ENCODE data around the gene TMPRSS13.

The TMPRSS13 gene

DNA sequence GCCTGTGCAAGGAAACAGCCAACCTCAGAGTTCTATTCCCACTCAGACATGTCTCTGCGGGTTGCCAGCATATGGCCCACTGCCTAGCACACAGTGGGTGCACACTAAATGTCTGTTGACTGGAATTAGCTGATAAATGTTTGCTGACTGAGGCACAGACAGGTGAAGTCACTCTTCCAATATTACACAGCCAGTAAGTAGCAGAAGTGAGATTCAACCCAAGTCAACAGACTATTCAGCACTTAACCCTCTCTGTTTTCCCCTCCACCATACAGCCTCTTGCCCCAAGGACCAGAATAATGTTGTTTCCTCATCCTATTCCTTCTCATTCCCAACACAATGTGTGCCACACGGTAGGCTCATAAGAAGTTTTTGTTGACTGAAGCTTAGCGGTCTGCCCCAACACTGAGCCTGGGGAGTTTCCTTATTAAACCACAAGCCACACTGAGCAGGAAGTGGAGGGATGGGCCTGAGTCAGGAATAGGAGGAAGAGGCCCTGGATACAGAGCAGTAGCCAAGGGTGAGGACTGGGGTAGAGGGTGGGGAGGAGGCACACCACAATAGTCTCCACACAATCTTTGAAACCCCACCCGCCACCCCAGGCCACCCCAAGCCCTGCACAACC is 41.3 kb upstream of the TMPRSS13 start:
- H3K9me3 ChIP-seq (ENCODE audit: control insufficient read depth, insufficient read depth, low read depth, low read length): no peaks in the 10 kb centered on the region
- CTCF ChIA-PET: interaction anchor here (0.7 kb wide), 1 partner anchor 24 kb away, joined by 3 read pairs; no protein-coding TSS in a partner anchor
- POLR2A ChIA-PET: no interaction called here
- H3K4me3 ChIP-seq (ENCODE audit: low read depth, low read length): no peak overlapping the region
- no peak overlapping the region for H3K27ac ChIP-seq (ENCODE audit: extremely low read depth, low read depth, low read length)
- TF ChIP-seq, protein P1, sequence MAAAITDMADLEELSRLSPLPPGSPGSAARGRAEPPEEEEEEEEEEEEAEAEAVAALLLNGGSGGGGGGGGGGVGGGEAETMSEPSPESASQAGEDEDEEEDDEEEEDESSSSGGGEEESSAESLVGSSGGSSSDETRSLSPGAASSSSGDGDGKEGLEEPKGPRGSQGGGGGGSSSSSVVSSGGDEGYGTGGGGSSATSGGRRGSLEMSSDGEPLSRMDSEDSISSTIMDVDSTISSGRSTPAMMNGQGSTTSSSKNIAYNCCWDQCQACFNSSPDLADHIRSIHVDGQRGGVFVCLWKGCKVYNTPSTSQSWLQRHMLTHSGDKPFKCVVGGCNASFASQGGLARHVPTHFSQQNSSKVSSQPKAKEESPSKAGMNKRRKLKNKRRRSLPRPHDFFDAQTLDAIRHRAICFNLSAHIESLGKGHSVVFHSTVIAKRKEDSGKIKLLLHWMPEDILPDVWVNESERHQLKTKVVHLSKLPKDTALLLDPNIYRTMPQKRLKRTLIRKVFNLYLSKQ (tag by site-specific recombination; IDR thresholded peaks at IDR 0.05; ENCODE audit: borderline replicate concordance): no peak
- TF ChIP-seq FEZF1 (tag by site-specific recombination; IDR thresholded peaks at IDR 0.05) (no peak), ZNF561 (tag by site-specific recombination; IDR thresholded peaks at IDR 0.05; ENCODE audit: borderline replicate concordance) (no peak), ZNF521 (tag by site-specific recombination; IDR thresholded peaks at IDR 0.05) (no peak), ZNF239 (tag by site-specific recombination; IDR thresholded peaks at IDR 0.05) (no peak), WT1 (tag by site-specific recombination; IDR thresholded peaks at IDR 0.05) (no peak), ZNF529 (tag by site-specific recombination; IDR thresholded peaks at IDR 0.05; ENCODE audit: insufficient replicate concordance) (no peak), ZNF707 (tag by site-specific recombination; IDR thresholded peaks at IDR 0.05) (no peak), ZNF433 (tag by site-specific recombination; IDR thresholded peaks at IDR 0.05; ENCODE audit: low read depth) (no peak), ZNF610 (tag by site-specific recombination; IDR thresholded peaks at IDR 0.05; ENCODE audit: borderline replicate concordance) (no peak)
- TF ChIP-seq, protein P2, sequence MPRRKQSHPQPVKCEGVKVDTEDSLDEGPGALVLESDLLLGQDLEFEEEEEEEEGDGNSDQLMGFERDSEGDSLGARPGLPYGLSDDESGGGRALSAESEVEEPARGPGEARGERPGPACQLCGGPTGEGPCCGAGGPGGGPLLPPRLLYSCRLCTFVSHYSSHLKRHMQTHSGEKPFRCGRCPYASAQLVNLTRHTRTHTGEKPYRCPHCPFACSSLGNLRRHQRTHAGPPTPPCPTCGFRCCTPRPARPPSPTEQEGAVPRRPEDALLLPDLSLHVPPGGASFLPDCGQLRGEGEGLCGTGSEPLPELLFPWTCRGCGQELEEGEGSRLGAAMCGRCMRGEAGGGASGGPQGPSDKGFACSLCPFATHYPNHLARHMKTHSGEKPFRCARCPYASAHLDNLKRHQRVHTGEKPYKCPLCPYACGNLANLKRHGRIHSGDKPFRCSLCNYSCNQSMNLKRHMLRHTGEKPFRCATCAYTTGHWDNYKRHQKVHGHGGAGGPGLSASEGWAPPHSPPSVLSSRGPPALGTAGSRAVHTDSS (tag by site-specific recombination; IDR thresholded peaks at IDR 0.05): no peak
- TF ChIP-seq, protein P3, sequence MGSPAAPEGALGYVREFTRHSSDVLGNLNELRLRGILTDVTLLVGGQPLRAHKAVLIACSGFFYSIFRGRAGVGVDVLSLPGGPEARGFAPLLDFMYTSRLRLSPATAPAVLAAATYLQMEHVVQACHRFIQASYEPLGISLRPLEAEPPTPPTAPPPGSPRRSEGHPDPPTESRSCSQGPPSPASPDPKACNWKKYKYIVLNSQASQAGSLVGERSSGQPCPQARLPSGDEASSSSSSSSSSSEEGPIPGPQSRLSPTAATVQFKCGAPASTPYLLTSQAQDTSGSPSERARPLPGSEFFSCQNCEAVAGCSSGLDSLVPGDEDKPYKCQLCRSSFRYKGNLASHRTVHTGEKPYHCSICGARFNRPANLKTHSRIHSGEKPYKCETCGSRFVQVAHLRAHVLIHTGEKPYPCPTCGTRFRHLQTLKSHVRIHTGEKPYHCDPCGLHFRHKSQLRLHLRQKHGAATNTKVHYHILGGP (tag by site-specific recombination; IDR thresholded peaks at IDR 0.05): no peak
- H3K36me3 ChIP-seq (ENCODE audit: control insufficient read depth in 2 of 2, insufficient read depth in 1 of 2, low read length in 2 of 2): no peaks in the 10 kb centered on the region
- no peaks in the 10 kb centered on the region for H3K4me1 ChIP-seq (ENCODE audit: control insufficient read depth, insufficient read depth, low read length)

DNA sequence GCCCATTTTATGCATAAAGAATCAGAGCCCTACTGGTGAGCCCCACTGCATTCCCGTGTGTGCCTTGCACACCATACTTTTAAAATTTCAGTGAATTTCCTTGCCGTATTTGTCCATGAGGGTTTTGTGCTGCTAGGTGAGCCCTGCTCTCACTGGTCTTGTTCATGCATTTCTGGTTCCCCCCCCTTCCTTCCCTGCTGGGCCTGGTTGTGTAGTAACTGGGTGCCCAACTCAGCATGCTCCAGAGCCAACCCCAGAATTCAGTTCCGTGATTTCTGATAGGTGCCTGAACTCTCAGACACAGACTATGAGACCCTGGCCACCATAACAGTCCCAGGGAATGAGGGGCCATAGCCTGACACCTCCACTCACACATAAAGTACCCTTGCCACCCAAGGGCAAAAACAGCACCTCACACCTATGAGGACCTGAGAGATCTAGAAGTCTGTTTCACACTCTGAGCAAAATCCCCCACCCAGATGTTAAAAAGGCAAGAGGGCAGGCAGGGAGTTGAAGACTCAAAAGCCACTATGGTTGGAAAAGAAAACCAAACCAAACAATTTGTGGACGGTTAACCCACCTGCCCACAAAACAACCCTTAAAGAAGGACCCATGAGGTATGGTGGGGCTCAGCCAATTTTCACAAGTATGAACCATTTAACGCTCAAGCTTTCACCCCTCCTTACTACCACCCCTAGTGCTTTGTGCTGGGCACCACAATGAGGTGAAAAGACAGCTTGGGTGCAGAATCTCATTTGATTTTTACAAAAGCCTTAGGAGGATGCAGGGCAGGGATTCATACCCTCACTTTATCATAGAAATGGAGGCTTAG is 40.2 kb upstream of the TMPRSS13 start:
- H3K36me3 ChIP-seq (ENCODE audit: control insufficient read depth in 2 of 2, insufficient read depth in 1 of 2, low read length in 2 of 2): no peaks in the 10 kb centered on the region
- POLR2A ChIA-PET: no interaction called here
- CTCF ChIA-PET: interaction anchor here (0.6 to 0.9 kb wide), 2 partner anchors 131 to 338 kb away, joined by 3 to 4 read pairs; no protein-coding TSS in a partner anchor
- TF ChIP-seq ZNF555 (tag by site-specific recombination; conservative IDR thresholded peaks at IDR 0.05) (no peak), KLF8 (tag by site-specific recombination; IDR thresholded peaks at IDR 0.05) (no peak), ZNF626 (tag by site-specific recombination; IDR thresholded peaks at IDR 0.05) (no peak), ZNF140 (tag by site-specific recombination; IDR thresholded peaks at IDR 0.05) (no peak), ZNF184 (tag by site-specific recombination; IDR thresholded peaks at IDR 0.05) (no peak), ZNF37A (tag by site-specific recombination; IDR thresholded peaks at IDR 0.05) (no peak), ZNF530 (tag by site-specific recombination; IDR thresholded peaks at IDR 0.05; ENCODE audit: low read depth) (no peak), YY1 (tag by site-specific recombination; IDR thresholded peaks at IDR 0.05) (no peak), ZNF768 (tag by site-specific recombination; IDR thresholded peaks at IDR 0.05) (no peak), ZNF155 (tag by site-specific recombination; IDR thresholded peaks at IDR 0.05) (no peak), ZNF391 (tag by site-specific recombination; IDR thresholded peaks at IDR 0.05; ENCODE audit: borderline replicate concordance, low read depth) (no peak)
- TF ChIP-seq, protein P4, sequence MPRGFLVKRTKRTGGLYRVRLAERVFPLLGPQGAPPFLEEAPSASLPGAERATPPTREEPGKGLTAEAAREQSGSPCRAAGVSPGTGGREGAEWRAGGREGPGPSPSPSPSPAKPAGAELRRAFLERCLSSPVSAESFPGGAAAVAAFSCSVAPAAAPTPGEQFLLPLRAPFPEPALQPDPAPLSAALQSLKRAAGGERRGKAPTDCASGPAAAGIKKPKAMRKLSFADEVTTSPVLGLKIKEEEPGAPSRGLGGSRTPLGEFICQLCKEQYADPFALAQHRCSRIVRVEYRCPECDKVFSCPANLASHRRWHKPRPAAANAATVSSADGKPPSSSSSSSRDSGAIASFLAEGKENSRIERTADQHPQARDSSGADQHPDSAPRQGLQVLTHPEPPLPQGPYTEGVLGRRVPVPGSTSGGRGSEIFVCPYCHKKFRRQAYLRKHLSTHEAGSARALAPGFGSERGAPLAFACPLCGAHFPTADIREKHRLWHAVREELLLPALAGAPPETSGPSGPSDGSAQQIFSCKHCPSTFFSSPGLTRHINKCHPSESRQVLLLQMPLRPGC (tag by site-specific recombination; IDR thresholded peaks at IDR 0.05): no peak
- TF ChIP-seq, protein P5, sequence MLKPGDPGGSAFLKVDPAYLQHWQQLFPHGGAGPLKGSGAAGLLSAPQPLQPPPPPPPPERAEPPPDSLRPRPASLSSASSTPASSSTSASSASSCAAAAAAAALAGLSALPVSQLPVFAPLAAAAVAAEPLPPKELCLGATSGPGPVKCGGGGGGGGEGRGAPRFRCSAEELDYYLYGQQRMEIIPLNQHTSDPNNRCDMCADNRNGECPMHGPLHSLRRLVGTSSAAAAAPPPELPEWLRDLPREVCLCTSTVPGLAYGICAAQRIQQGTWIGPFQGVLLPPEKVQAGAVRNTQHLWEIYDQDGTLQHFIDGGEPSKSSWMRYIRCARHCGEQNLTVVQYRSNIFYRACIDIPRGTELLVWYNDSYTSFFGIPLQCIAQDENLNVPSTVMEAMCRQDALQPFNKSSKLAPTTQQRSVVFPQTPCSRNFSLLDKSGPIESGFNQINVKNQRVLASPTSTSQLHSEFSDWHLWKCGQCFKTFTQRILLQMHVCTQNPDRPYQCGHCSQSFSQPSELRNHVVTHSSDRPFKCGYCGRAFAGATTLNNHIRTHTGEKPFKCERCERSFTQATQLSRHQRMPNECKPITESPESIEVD (tag by site-specific recombination; IDR thresholded peaks at IDR 0.05): no peak
- no peak overlapping the region for H3K27ac ChIP-seq (ENCODE audit: extremely low read depth, low read depth, low read length)
- no peaks in the 10 kb centered on the region for H3K4me1 ChIP-seq (ENCODE audit: control insufficient read depth, insufficient read depth, low read length)
- H3K9me3 ChIP-seq (ENCODE audit: control insufficient read depth, insufficient read depth, low read depth, low read length): no peaks in the 10 kb centered on the region
- H3K4me3 ChIP-seq (ENCODE audit: low read depth, low read length): no peak overlapping the region

Measured in HEK293 (cell line).